C4-2B (cell line): ENCODE measurements around the gene CREB3L1.

Experiments used
- H3K27ac ChIP-seq: fragments of 450-650 bp; 2 replicates; pipeline ENCODE4 v1.5.1; 2017
- ZFX ChIP-seq: fragments of 450-650 bp; IDR thresholded peaks from 2 replicates; pipeline ENCODE4 v1.6.1; 2017
- TF ChIP-seq, protein P1 (sequence below): fragments of 450-650 bp; conservative IDR thresholded peaks from 2 replicates; pipeline ENCODE4 v1.5.1; 2017; ENCODE audit warnings: mild to moderate bottlenecking

CREB3L1 gene

DNA sequence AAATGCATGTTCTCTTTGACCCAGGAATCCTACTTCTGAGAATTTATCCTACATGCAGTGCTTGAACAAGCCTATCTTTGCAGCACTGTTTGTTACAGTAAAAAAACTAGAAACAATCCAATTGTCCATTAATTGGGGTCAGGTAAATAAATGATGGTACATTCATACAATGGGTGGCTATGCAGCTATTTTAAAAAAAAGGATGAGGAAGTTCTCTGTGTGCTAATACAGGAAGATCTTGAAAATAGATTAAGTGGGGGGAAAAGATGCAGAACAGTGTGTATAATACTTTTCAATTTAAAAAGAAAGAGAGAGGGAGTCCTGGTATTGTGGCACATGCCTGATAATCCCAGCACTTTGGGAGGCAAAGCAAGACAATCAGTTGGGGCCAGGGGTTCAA, 9.5 kb upstream of the CREB3L1 start:
- TF ChIP-seq ZFX, result no peak
- TF ChIP-seq, protein P1, sequence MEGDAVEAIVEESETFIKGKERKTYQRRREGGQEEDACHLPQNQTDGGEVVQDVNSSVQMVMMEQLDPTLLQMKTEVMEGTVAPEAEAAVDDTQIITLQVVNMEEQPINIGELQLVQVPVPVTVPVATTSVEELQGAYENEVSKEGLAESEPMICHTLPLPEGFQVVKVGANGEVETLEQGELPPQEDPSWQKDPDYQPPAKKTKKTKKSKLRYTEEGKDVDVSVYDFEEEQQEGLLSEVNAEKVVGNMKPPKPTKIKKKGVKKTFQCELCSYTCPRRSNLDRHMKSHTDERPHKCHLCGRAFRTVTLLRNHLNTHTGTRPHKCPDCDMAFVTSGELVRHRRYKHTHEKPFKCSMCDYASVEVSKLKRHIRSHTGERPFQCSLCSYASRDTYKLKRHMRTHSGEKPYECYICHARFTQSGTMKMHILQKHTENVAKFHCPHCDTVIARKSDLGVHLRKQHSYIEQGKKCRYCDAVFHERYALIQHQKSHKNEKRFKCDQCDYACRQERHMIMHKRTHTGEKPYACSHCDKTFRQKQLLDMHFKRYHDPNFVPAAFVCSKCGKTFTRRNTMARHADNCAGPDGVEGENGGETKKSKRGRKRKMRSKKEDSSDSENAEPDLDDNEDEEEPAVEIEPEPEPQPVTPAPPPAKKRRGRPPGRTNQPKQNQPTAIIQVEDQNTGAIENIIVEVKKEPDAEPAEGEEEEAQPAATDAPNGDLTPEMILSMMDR, result no peak
- peak overlapping the region; percentile 91 for H3K27ac ChIP-seq

DNA sequence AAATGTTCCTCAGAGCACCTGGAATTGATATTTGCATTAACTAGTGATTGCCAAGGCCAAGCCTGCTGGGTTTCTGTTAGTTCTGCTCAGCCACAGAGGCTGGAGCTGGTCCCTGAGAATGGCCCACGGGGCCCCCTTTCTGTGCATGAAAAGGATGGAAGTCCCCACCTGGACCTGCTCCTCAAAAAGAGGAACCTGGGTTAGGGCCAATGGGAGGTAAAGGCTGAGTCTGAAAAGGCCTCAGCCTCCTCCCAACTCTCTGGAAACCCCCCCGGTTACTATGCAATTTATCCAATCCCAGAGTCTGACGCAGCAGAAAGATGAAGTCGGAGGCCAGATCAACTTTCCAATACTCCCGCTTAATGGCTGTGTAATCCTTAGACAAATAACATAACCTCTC, 6.8 kb upstream of the CREB3L1 start:
- TF ChIP-seq ZFX, result no peak
- TF ChIP-seq, protein P1, result no peak
- H3K27ac ChIP-seq, result peak overlapping the region; percentile 31

DNA sequence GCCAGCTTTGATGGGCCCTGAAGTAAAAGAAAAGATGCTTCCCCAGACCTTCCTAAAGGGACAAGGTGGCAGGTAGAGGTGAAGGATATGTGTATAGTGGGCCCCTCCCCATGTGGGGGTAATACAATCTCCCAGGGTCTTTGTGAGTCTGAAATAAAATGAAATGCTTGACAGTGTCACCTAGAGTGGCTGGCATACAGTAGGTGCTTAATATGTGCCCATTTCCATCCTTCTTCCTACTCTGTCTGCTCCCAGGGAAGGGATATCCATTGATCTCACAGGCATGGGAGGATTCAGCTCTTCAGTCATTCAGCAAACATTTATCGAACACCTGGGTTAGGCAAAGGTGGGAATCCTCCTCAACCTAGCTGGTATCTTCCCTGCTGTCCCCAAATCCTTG, 6.1 kb upstream of the CREB3L1 start:
- H3K27ac ChIP-seq, result peak overlapping the region; percentile 98
- TF ChIP-seq, protein P1, result no peak
- TF ChIP-seq ZFX, result no peak

DNA sequence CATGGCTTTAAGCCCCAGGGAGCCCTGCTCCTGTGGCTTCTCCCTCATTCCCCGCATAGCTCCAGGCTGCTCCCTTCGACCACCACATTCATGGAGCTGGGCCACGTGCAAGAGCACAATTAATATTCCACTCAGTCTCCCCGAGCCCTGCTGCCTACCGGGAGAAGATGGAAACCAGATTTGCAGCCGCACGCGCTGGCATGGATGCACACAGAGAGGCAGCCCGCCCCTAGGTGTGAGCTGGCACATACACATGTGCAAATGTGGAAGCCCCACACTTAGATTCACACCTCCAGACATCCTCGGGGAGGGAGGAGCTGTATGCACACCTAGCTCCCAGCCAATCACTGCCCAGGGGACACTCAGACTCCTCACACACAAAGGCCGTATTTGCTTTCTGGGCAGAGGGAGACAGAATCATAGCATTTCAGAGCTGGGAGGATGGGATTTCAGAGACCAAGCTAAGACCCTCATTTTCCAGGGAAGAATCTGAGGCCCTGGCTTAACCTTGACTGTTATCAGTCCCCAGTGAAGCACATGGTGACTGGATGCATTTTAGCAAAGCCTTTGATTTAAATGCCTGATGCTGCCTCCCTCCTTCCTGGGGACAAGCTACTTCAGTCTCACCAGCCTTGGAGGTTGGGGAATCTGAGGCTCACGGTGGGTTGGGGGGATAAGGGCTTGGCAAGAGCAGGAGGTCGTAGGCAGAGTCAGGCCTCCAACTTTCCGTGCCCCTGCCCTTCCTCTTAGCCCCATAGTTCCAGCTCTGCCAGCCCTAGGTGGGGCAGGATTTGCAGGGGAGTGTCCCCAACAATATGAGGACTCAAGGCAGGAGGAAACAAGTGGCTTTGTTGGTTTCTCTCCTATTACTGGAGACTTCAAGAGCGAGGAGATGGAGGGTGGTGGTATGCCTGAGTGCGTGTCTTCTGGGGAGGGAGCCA, 5.3 kb upstream of the CREB3L1 start:
- TF ChIP-seq, protein P1, result no peak
- TF ChIP-seq ZFX, result no peak
- H3K27ac ChIP-seq, result peak overlapping the region; percentile 98

DNA sequence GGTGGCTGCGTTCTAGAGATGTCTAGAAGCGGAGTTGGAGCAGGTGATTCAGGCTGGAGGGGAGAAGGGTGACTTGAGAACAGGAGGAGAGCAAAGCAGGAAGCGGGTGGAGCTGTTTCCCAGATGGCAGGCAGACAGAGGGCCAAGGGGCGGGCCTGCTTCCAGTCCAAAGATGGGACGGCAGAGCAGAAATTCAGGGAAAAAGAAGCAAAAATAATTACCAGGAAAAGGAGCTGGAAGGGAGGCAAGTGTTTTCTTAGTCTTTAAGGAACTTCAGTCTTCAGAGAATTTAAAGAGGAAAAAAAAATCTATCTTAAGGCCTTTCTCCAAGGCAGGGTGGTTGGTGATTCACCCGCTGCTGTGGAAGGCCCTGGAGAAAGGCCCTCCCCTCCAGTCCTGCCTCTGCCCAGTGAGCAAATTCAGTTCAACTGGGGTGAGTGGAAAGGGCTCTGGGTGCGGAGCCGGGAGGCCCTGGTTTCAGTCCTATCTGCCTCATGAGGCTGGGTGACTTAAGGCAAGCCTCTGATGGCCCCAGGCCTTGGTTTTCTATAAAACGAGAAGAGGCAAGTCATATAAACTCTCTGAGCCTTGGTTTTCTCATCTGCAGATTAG, 4.5 kb upstream of the CREB3L1 start:
- peak; percentile 48; the same call in 1 of the 2 replicates for TF ChIP-seq ZFX
- TF ChIP-seq, protein P1, result no peak
- H3K27ac ChIP-seq, result peak overlapping the region; percentile 98

DNA sequence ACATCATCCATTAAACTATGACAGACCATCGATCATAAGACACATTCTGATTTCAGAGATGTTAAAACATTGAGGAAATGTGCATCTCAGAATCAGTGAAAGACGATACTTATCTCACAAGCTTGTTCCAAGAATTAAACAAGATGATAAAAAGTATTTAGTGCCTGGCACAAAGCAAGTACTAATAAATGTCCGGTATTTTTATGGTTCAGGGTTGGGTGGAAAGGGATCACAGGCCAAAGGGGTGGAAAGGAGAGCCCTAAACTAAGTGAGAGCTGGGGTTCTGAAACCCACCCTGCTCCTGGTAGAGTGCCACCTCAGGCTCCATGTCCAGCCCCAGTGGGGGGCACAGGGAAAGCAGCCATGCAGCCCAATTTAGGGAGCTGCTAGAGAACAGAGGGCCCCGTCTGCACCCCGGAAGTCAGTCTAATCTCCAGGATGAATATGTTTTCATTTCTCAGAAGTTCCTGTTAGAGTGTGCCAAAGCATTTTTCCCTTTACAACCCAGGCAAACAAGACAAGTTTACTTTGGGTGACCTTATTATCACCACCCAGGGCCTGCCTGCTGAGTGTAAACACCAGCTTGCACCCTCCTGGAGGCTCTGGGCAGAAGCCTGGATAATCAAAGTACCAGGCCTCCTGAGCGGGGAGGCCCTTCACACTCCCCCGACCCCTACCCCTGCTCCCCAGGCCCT, 3.8 kb upstream of the CREB3L1 start:
- TF ChIP-seq, protein P1, result no peak
- no peak for TF ChIP-seq ZFX
- peak overlapping the region; percentile 98 for H3K27ac ChIP-seq
